Activated naive CD8-positive, alpha-beta T cell treated with anti-CD3 and anti-CD28 coated beads for 36 hours (primary cell): ENCODE measurements around the gene FAM50A. TPM values are rescaled to one million over a fixed set of nuclear protein-coding genes. Genes with fewer than 3 reads are reported as not detected.

Experiments used
- DNase-seq: peaks from one replicate; pipeline ENCODE4 v3.0.0; 2021
- H3K27ac Mint-ChIP-seq: one replicate; pipeline ENCODE4 v1.8.0; 2022; ENCODE audit warnings: mild to moderate bottlenecking, moderate library complexity, mixed read lengths
- H3K27me3 Mint-ChIP-seq: one replicate; pipeline ENCODE4 v1.8.0; 2022; ENCODE audit warnings: mild to moderate bottlenecking, mixed read lengths
- H3K36me3 Mint-ChIP-seq: one replicate; pipeline ENCODE4 v1.8.0; 2021; ENCODE audit warnings: mild to moderate bottlenecking, mixed read lengths
- H3K4me1 Mint-ChIP-seq: one replicate; pipeline ENCODE4 v1.8.0; 2021; ENCODE audit warnings: mixed read lengths
- H3K4me3 Mint-ChIP-seq: one replicate; pipeline ENCODE4 v1.8.0; 2022; ENCODE audit warnings: mild to moderate bottlenecking, moderate library complexity, mixed read lengths
- H3K9me3 Mint-ChIP-seq: one replicate; pipeline ENCODE4 v1.8.0; 2022; ENCODE audit warnings: mixed read lengths
- total RNA-seq, 2 experiments: library from RNA; stranded (reverse); gene quantifications; one replicate each; pipeline ENCODE4 v1.2.3, GENCODE V29; 2021

The FAM50A gene
- total RNA-seq, 2 experiments from 2014 or later: 45.3 to 46.4 TPM

- no peak overlapping the region for H3K4me3 Mint-ChIP-seq
- H3K27ac Mint-ChIP-seq: no peak overlapping the region
- H3K4me1 Mint-ChIP-seq: no peaks in the 10 kb centered on the region
- H3K27me3 Mint-ChIP-seq: no peaks in the 10 kb centered on the region
- H3K36me3 Mint-ChIP-seq: no peaks in the 10 kb centered on the region
- no peak for DNase-seq
- H3K9me3 Mint-ChIP-seq: no peaks in the 10 kb centered on the region
Observed at GRCh38 chrX:154463611-154464220, 19.8 kb downstream of the FAM50A start.

- no peaks in the 10 kb centered on the region for H3K27me3 Mint-ChIP-seq
Observed at GRCh38 chrX:154464806-154465365, 20.9 kb downstream of the FAM50A start.

GRCh38 chrX:154465601-154466000 is 21.7 kb downstream of the FAM50A start:
- no peaks in the 10 kb centered on the region for H3K27me3 Mint-ChIP-seq
- H3K4me1 Mint-ChIP-seq: no peaks in the 10 kb centered on the region
- no peak overlapping the region for H3K27ac Mint-ChIP-seq
- H3K4me3 Mint-ChIP-seq: no peak overlapping the region
- no peaks in the 10 kb centered on the region for H3K36me3 Mint-ChIP-seq
- no peaks in the 10 kb centered on the region for H3K9me3 Mint-ChIP-seq
- DNase-seq: no peak

More at GRCh38 chrX:154464806-154465365, 20.9 kb downstream of the FAM50A start:
- Mint-ChIP-seq H3K27ac (no peak overlapping the region), H3K4me1 (no peaks in the 10 kb centered on the region), H3K9me3 (no peaks in the 10 kb centered on the region), H3K36me3 (no peaks in the 10 kb centered on the region), H3K4me3 (no peak overlapping the region)
- no peak for DNase-seq

- Mint-ChIP-seq H3K27ac (no peak overlapping the region), H3K36me3 (no peaks in the 10 kb centered on the region), H3K27me3 (no peaks in the 10 kb centered on the region), H3K4me1 (no peaks in the 10 kb centered on the region), H3K9me3 (no peaks in the 10 kb centered on the region), H3K4me3 (no peak overlapping the region)
- no peak for DNase-seq
Observed at GRCh38 chrX:154466036-154466435, 22.1 kb downstream of the FAM50A start.

- Mint-ChIP-seq H3K4me3 (no peak overlapping the region), H3K9me3 (no peaks in the 10 kb centered on the region), H3K4me1 (no peaks in the 10 kb centered on the region), H3K36me3 (no peaks in the 10 kb centered on the region), H3K27me3 (no peaks in the 10 kb centered on the region), H3K27ac (no peak overlapping the region)
- no peak for DNase-seq
Observed at GRCh38 chrX:154466907-154467306, 23.0 kb downstream of the FAM50A start.

- DNase-seq: no peak
- Mint-ChIP-seq H3K4me3 (no peak overlapping the region), H3K27ac (no peak overlapping the region), H3K9me3 (no peaks in the 10 kb centered on the region), H3K27me3 (no peaks in the 10 kb centered on the region), H3K36me3 (no peaks in the 10 kb centered on the region), H3K4me1 (no peaks in the 10 kb centered on the region)
Observed at GRCh38 chrX:154467556-154467955, 23.6 kb downstream of the FAM50A start.

GRCh38 chrX:154468217-154468616 is 24.3 kb downstream of the FAM50A start:
- Mint-ChIP-seq H3K27ac (no peak overlapping the region), H3K9me3 (no peaks in the 10 kb centered on the region), H3K27me3 (no peaks in the 10 kb centered on the region), H3K4me1 (no peaks in the 10 kb centered on the region), H3K4me3 (no peak overlapping the region), H3K36me3 (no peaks in the 10 kb centered on the region)
- DNase-seq: no peak

GRCh38 chrX:154469114-154469513 is 25.2 kb downstream of the FAM50A start:
- no peak overlapping the region for H3K27ac Mint-ChIP-seq
- no peak for DNase-seq
- H3K36me3 Mint-ChIP-seq: no peaks in the 10 kb centered on the region
- H3K4me1 Mint-ChIP-seq: no peaks in the 10 kb centered on the region
- H3K27me3 Mint-ChIP-seq: no peaks in the 10 kb centered on the region
- no peaks in the 10 kb centered on the region for H3K9me3 Mint-ChIP-seq
- H3K4me3 Mint-ChIP-seq: no peak overlapping the region

- no peaks in the 10 kb centered on the region for H3K9me3 Mint-ChIP-seq
- DNase-seq: no peak
- H3K36me3 Mint-ChIP-seq: no peaks in the 10 kb centered on the region
- no peak overlapping the region for H3K27ac Mint-ChIP-seq
- no peak overlapping the region for H3K4me3 Mint-ChIP-seq
- H3K4me1 Mint-ChIP-seq: no peaks in the 10 kb centered on the region
- no peaks in the 10 kb centered on the region for H3K27me3 Mint-ChIP-seq
Observed at GRCh38 chrX:154469880-154470279, 25.9 kb downstream of the FAM50A start.

- H3K4me3 Mint-ChIP-seq: no peak overlapping the region
- H3K4me1 Mint-ChIP-seq: no peaks in the 10 kb centered on the region
- H3K27me3 Mint-ChIP-seq: no peaks in the 10 kb centered on the region
- no peaks in the 10 kb centered on the region for H3K9me3 Mint-ChIP-seq
- H3K27ac Mint-ChIP-seq: no peak overlapping the region
- H3K36me3 Mint-ChIP-seq: peaks cover under 1% of the 10 kb centered on the region
- no peak for DNase-seq
Observed at GRCh38 chrX:154470434-154470833, 26.5 kb downstream of the FAM50A start.

GRCh38 chrX:154470914-154471568 is 27.1 kb downstream of the FAM50A start:
- Mint-ChIP-seq H3K9me3 (no peaks in the 10 kb centered on the region), H3K36me3 (peaks cover 2% of the 10 kb centered on the region), H3K27ac (no peak overlapping the region), H3K4me3 (no peak overlapping the region), H3K4me1 (peaks cover 3% of the 10 kb centered on the region), H3K27me3 (no peaks in the 10 kb centered on the region)
- no peak for DNase-seq

- peaks cover 2% of the 10 kb centered on the region for H3K36me3 Mint-ChIP-seq
- no peak overlapping the region for H3K4me3 Mint-ChIP-seq
- peak overlapping the region; percentile 62 for H3K27ac Mint-ChIP-seq
- H3K4me1 Mint-ChIP-seq: peaks cover 3% of the 10 kb centered on the region
- H3K9me3 Mint-ChIP-seq: no peaks in the 10 kb centered on the region
- no peak for DNase-seq
- H3K27me3 Mint-ChIP-seq: no peaks in the 10 kb centered on the region
Observed at GRCh38 chrX:154471839-154472684, 28.1 kb downstream of the FAM50A start.

- Mint-ChIP-seq H3K36me3 (peaks cover 4% of the 10 kb centered on the region), H3K27me3 (no peaks in the 10 kb centered on the region), H3K4me3 (no peak overlapping the region), H3K27ac (no peak overlapping the region), H3K9me3 (no peaks in the 10 kb centered on the region), H3K4me1 (peaks cover 11% of the 10 kb centered on the region)
- no peak for DNase-seq
Observed at GRCh38 chrX:154472685-154473632, 29.0 kb downstream of the FAM50A start.

GRCh38 chrX:154473683-154474082 is 29.7 kb downstream of the FAM50A start:
- no peak overlapping the region for H3K4me3 Mint-ChIP-seq
- no peaks in the 10 kb centered on the region for H3K9me3 Mint-ChIP-seq
- no peak for DNase-seq
- H3K27ac Mint-ChIP-seq: no peak overlapping the region
- H3K4me1 Mint-ChIP-seq: peaks cover 11% of the 10 kb centered on the region
- H3K36me3 Mint-ChIP-seq: peaks cover 6% of the 10 kb centered on the region
- H3K27me3 Mint-ChIP-seq: no peaks in the 10 kb centered on the region
